GM23338 (cell line): ENCODE measurements around the gene XRRA1.

Experiments used
- CREB1 ChIP-seq: fragments of 250-450 bp; sonication (Bioruptor Pico); IDR thresholded peaks from 2 replicates; pipeline ENCODE4 v1.5.0; 2020; ENCODE audit warnings: low read depth, mild to moderate bottlenecking, moderate library complexity
- EZH2 ChIP-seq: fragments of 200-600 bp; sonication (generic); IDR thresholded peaks from one replicate; pipeline ENCODE4 v1.8.0; 2017; ENCODE audit warnings: antibody characterized with exemption, mild to moderate bottlenecking, low read depth; ENCODE audit not compliant: unreplicated experiment
- EZH2phosphoT487 ChIP-seq: fragments of 200-600 bp; sonication (generic); IDR thresholded peaks from one replicate; pipeline ENCODE4 v1.8.1; 2018; ENCODE audit warnings: antibody characterized with exemption; ENCODE audit not compliant: unreplicated experiment
- JUNB ChIP-seq: IDR thresholded peaks from one replicate; pipeline ENCODE4 v1.6.1; 2016; ENCODE audit warnings: antibody characterized with exemption; ENCODE audit not compliant: unreplicated experiment
- NANOG ChIP-seq: IDR thresholded peaks from 2 replicates; pipeline ENCODE4 v1.6.1; 2016; ENCODE audit warnings: antibody characterized with exemption, borderline replicate concordance
- POLR2AphosphoS5 ChIP-seq: IDR thresholded peaks from 2 replicates; pipeline ENCODE4 v1.6.1; 2016; ENCODE audit warnings: antibody characterized with exemption, low read depth
- STAT1 ChIP-seq: IDR thresholded peaks from one replicate; pipeline ENCODE4 v1.6.1; 2016; ENCODE audit warnings: antibody characterized with exemption; ENCODE audit not compliant: unreplicated experiment
- ZNF114 ChIP-seq: fragments of 250-450 bp; sonication (Bioruptor Pico); IDR thresholded peaks from 2 replicates; pipeline ENCODE4 v1.5.0; 2020; ENCODE audit warnings: mild to moderate bottlenecking, moderate library complexity
- ZNF331 ChIP-seq: fragments of 250-450 bp; sonication (Bioruptor Pico); IDR thresholded peaks from 2 replicates; pipeline ENCODE4 v1.5.0; 2020; ENCODE audit warnings: low read depth, mild to moderate bottlenecking, moderate library complexity
- TF ChIP-seq, protein P1 (sequence below), 2 experiments: fragments of 200-600 bp in 1 of 2; sonication (generic) in 1 of 2; conservative IDR thresholded peaks; 2 replicates each; pipeline versions ENCODE4 v1.5.1 to v1.6.1; 2016 to 2017; ENCODE audit warnings: antibody characterized with exemption in 2 of 2, low read depth in 2 of 2, mild to moderate bottlenecking in 2 of 2, moderate library complexity in 1 of 2
- TF ChIP-seq, protein P2 (sequence below): IDR thresholded peaks from one replicate; pipeline ENCODE4 v1.6.1; 2018; ENCODE audit warnings: antibody characterized with exemption; ENCODE audit not compliant: unreplicated experiment
- TF ChIP-seq, protein P3 (sequence below): IDR thresholded peaks from 2 replicates; pipeline ENCODE4 v1.6.1; 2016; ENCODE audit warnings: antibody characterized with exemption

DNA sequence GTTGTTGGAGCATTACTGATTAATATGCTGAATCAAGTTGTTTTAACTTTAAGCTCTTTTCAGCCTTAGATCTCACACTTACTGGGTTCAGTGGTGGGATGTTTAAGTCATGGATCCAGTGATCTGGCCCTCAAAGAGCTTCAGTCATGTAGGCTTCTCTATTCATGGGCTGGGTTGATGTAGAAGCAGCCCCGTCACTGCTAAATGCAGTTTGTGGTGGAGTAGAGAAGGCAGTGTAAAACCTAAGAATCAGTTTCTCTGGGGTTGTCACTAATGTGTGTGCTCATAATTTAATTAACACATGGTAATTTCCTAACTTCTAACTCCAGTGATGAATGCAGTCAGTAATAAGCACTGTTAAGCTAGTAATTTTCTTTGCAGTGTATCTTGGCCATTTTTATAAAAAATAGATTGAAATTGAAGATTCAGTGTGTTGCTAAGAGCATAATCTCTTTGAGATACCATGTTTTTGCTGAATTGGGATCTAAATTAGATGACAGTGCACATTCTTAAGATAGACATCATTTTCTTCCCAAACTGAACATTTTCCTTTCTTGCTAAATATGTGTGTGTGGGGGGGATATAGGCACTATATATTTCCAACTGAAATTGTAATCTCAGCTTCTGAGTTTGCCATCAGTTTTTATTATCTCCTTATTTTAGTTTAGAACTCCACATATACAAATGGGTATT lies 9.2 kb upstream of the XRRA1 start:
- TF ChIP-seq, protein P1, sequence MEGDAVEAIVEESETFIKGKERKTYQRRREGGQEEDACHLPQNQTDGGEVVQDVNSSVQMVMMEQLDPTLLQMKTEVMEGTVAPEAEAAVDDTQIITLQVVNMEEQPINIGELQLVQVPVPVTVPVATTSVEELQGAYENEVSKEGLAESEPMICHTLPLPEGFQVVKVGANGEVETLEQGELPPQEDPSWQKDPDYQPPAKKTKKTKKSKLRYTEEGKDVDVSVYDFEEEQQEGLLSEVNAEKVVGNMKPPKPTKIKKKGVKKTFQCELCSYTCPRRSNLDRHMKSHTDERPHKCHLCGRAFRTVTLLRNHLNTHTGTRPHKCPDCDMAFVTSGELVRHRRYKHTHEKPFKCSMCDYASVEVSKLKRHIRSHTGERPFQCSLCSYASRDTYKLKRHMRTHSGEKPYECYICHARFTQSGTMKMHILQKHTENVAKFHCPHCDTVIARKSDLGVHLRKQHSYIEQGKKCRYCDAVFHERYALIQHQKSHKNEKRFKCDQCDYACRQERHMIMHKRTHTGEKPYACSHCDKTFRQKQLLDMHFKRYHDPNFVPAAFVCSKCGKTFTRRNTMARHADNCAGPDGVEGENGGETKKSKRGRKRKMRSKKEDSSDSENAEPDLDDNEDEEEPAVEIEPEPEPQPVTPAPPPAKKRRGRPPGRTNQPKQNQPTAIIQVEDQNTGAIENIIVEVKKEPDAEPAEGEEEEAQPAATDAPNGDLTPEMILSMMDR (conservative IDR thresholded peaks at IDR 0.05; ENCODE audit: low read depth in 2 of 2) = no peak
- TF ChIP-seq CREB1 (no peak), NANOG (no peak), JUNB (no peak), EZH2phosphoT487 (no peak), POLR2AphosphoS5 (no peak), EZH2 (no peak), STAT1 (no peak), ZNF331 (CRISPR knock-in tag) (no peak), ZNF114 (CRISPR knock-in tag) (no peak)
- TF ChIP-seq, protein P2, sequence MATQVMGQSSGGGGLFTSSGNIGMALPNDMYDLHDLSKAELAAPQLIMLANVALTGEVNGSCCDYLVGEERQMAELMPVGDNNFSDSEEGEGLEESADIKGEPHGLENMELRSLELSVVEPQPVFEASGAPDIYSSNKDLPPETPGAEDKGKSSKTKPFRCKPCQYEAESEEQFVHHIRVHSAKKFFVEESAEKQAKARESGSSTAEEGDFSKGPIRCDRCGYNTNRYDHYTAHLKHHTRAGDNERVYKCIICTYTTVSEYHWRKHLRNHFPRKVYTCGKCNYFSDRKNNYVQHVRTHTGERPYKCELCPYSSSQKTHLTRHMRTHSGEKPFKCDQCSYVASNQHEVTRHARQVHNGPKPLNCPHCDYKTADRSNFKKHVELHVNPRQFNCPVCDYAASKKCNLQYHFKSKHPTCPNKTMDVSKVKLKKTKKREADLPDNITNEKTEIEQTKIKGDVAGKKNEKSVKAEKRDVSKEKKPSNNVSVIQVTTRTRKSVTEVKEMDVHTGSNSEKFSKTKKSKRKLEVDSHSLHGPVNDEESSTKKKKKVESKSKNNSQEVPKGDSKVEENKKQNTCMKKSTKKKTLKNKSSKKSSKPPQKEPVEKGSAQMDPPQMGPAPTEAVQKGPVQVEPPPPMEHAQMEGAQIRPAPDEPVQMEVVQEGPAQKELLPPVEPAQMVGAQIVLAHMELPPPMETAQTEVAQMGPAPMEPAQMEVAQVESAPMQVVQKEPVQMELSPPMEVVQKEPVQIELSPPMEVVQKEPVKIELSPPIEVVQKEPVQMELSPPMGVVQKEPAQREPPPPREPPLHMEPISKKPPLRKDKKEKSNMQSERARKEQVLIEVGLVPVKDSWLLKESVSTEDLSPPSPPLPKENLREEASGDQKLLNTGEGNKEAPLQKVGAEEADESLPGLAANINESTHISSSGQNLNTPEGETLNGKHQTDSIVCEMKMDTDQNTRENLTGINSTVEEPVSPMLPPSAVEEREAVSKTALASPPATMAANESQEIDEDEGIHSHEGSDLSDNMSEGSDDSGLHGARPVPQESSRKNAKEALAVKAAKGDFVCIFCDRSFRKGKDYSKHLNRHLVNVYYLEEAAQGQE = no peak
- TF ChIP-seq, protein P3, sequence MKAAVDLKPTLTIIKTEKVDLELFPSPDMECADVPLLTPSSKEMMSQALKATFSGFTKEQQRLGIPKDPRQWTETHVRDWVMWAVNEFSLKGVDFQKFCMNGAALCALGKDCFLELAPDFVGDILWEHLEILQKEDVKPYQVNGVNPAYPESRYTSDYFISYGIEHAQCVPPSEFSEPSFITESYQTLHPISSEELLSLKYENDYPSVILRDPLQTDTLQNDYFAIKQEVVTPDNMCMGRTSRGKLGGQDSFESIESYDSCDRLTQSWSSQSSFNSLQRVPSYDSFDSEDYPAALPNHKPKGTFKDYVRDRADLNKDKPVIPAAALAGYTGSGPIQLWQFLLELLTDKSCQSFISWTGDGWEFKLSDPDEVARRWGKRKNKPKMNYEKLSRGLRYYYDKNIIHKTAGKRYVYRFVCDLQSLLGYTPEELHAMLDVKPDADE = no peak
